GM13976 (cell line): Measurements from ENCODE around the gene ZBP1.

Experiments used
- DNase-seq: peaks from one replicate; pipeline ENCODE4 v3.0.0; 2012; ENCODE audit warnings: low spot score
- CTCF ChIP-seq: IDR thresholded peaks from 2 replicates; pipeline ENCODE4 v1.5.1; 2012; ENCODE audit warnings: borderline replicate concordance, mild to moderate bottlenecking; ENCODE audit not compliant: insufficient read depth; ENCODE audit errors: extremely low read depth, missing control alignments, control extremely low read depth
- in situ Hi-C: fragments of 300-500 bp; cut with MboI; formaldehyde crosslinking; loops from one replicate; pipeline ENCODE4 v1.12.0; 2022; ENCODE audit warnings: low sequenced_read_pairs, mixed read lengths, inconsistent platforms; ENCODE audit not compliant: unreplicated experiment

The ZBP1 gene

GRCh38 chr20:57586943-57587277, 33.3 kb downstream of the ZBP1 start:
- in situ Hi-C loops, result no loop called here
- no peak for DNase-seq
- TF ChIP-seq CTCF, result no peak

GRCh38 chr20:57586370-57586793, 33.8 kb downstream of the ZBP1 start:
- in situ Hi-C loops, result no loop called here
- TF ChIP-seq CTCF, result no peak
- no peak for DNase-seq

- in situ Hi-C loops, result no loop called here
- TF ChIP-seq CTCF, result no peak
- DNase-seq, result no peak
These were observed 34.6 kb downstream of the ZBP1 start for GRCh38 chr20:57585466-57586213.

- DNase-seq, result no peak
- no peak for TF ChIP-seq CTCF
- in situ Hi-C loops, result no loop called here
These were observed 35.3 kb downstream of the ZBP1 start for GRCh38 chr20:57584768-57585461.

- no peak for DNase-seq
- no peak for TF ChIP-seq CTCF
- in situ Hi-C loops, result no loop called here
These were observed 36.7 kb downstream of the ZBP1 start for GRCh38 chr20:57583289-57584257.
